GM12801 (cell line): ENCODE data around the gene AKAP12.

Source experiments
- CTCF ChIP-seq: IDR thresholded peaks from one replicate; pipeline ENCODE4 v1.5.1; 2011; ENCODE audit warnings: control low read depth; ENCODE audit not compliant: insufficient read length; ENCODE audit errors: extremely low read depth

Gene AKAP12

DNA sequence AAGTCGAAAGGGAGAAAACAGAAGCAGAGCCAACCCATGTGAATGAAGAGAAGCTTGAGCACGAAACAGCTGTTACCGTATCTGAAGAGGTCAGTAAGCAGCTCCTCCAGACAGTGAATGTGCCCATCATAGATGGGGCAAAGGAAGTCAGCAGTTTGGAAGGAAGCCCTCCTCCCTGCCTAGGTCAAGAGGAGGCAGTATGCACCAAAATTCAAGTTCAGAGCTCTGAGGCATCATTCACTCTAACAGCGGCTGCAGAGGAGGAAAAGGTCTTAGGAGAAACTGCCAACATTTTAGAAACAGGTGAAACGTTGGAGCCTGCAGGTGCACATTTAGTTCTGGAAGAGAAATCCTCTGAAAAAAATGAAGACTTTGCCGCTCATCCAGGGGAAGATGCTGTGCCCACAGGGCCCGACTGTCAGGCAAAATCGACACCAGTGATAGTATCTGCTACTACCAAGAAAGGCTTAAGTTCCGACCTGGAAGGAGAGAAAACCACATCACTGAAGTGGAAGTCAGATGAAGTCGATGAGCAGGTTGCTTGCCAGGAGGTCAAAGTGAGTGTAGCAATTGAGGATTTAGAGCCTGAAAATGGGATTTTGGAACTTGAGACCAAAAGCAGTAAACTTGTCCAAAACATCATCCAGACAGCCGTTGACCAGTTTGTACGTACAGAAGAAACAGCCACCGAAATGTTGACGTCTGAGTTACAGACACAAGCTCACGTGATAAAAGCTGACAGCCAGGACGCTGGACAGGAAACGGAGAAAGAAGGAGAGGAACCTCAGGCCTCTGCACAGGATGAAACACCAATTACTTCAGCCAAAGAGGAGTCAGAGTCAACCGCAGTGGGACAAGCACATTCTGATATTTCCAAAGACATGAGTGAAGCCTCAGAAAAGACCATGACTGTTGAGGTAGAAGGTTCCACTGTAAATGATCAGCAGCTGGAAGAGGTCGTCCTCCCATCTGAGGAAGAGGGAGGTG, 112.9 kb downstream of the AKAP12 start:
- TF ChIP-seq CTCF = no peak

GRCh38 chr6:151353795-151354194, 114.0 kb downstream of the AKAP12 start:
- no peak for TF ChIP-seq CTCF

DNA sequence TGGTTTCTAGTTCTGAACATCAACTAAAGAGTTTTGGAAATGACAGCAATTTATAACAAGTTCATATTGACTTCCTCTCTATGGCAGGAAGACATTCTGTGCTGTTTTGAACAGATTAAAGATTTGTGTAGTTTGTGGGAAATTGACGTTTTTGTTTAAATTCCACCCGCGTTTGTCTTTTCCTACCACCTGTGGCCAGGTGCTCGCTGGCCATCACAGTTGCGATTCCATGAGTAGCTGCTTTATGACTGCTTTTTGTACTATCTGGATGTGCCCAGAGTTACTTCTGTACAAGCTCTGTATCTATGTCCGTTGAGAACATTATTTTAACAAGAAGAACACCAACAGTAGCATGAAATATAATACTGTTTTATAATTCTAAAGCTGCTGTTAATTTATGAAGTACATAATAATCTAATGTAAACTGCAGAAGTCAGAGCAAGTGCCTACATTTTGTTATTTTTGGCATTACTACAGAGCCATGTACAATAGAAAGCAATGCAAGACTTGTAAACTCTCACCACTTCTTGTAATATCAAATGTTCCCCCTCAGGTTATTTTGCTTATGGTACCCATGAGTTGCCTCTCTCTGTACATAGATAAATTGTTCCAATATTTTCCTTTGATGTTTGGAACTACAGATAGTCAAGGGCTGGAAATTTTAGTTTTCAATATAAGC, 118.1 kb downstream of the AKAP12 start:
- no peak for TF ChIP-seq CTCF

DNA sequence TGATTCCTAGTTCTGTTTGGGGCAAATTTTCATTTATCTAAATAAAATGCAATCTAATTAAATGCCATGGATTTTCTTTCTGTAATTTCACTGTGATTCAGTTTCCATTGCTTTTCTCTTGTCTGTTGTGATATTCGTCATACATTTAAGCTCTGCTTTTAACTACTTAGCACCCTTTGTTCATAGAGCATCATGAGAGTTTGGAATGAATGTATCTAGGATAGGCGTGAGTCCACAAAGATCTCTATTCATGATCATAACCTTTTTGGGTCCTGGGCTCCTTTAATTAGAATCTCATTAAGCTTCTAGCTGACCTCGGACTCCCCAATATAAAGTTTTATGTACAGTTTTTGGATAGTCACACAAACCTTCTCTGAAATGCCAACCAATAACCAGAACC, 118.7 kb downstream of the AKAP12 start:
- TF ChIP-seq CTCF = no peak

DNA sequence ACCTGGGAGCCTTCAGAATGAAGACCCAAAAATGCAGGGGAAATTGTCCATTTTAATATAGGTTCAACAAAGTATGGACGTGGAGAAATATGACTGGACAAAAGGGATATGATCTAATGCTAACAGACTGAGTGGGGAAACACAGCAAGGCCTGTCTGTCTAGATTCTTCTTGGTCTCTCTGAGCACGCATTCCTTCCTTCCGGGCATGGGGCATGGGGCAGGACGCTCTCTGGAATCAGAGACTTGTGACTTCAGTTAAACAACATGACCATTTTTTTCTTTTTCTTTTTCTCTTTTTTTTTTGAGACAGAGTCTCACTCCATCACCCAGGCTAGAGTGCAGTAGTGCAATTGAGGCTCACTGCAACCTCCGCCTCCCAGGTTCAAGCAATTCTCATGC, 119.7 kb downstream of the AKAP12 start:
- no peak for TF ChIP-seq CTCF

GRCh38 chr6:151365233-151365632, 125.5 kb downstream of the AKAP12 start:
- TF ChIP-seq CTCF = no peak

- no peak for TF ChIP-seq CTCF
These were observed 130.8 kb downstream of the AKAP12 start for GRCh38 chr6:151370509-151371078.
